Mesendoderm (in vitro differentiated cells): ENCODE results near the gene MIAT.

Experiments used
- DNase-seq: peaks from one replicate; pipeline ENCODE4 v3.0.0; 2013
- H2AK5ac ChIP-seq: 2 replicates; pipeline ENCODE4 v1.6.1; 2013; ENCODE audit warnings: low read length, inconsistent platforms
- H2BK120ac ChIP-seq: 2 replicates; pipeline ENCODE4 v1.6.1; 2013; ENCODE audit warnings: low read depth, mild to moderate bottlenecking, low read length, moderate library complexity, mixed read lengths
- H2BK15ac ChIP-seq: replicated peaks from 2 replicates; pipeline ENCODE4 v1.6.1; 2013; ENCODE audit warnings: low read depth, mild to moderate bottlenecking, moderate library complexity
- H2BK5ac ChIP-seq: 2 replicates; pipeline ENCODE4 v1.6.1; 2013; ENCODE audit warnings: low read length, inconsistent platforms
- H3K18ac ChIP-seq: 2 replicates; pipeline ENCODE4 v1.6.1; 2013; ENCODE audit warnings: mild to moderate bottlenecking, low read length, mixed read lengths
- H3K23ac ChIP-seq: one replicate; pipeline ENCODE4 v1.6.1; 2013; ENCODE audit warnings: low read length
- H3K27ac ChIP-seq: 2 replicates; pipeline ENCODE4 v1.5.1; 2013; ENCODE audit warnings: low read depth, mild to moderate bottlenecking, inconsistent platforms, low read length, moderate library complexity
- H3K27me3 ChIP-seq: 2 replicates; pipeline ENCODE4 v1.6.1; 2013; ENCODE audit warnings: low read length, control low read depth, mild to moderate bottlenecking, inconsistent platforms; ENCODE audit not compliant: insufficient read depth, poor library complexity
- H3K36me3 ChIP-seq: 2 replicates; pipeline ENCODE4 v1.6.1; 2013; ENCODE audit warnings: low read length, inconsistent platforms; ENCODE audit not compliant: control insufficient read depth, insufficient read depth
- H3K4ac ChIP-seq: one replicate; pipeline ENCODE4 v1.6.1; 2013; ENCODE audit warnings: low read depth, mild to moderate bottlenecking, low read length, moderate library complexity
- H3K4me1 ChIP-seq: 2 replicates; pipeline ENCODE4 v1.6.1; 2013; ENCODE audit warnings: low read depth, low read length, inconsistent platforms; ENCODE audit not compliant: control insufficient read depth
- H3K4me2 ChIP-seq: 2 replicates; pipeline ENCODE4 v1.6.1; 2013; ENCODE audit warnings: low read length
- H3K4me3 ChIP-seq: 2 replicates; pipeline ENCODE4 v1.5.1; 2013; ENCODE audit warnings: mild to moderate bottlenecking, low read length
- H3K56ac ChIP-seq: one replicate; pipeline ENCODE4 v1.6.1; 2013; ENCODE audit warnings: low read length
- H3K79me1 ChIP-seq: 2 replicates; pipeline ENCODE4 v1.6.1; 2013; ENCODE audit warnings: low read length, inconsistent platforms
- H3K79me2 ChIP-seq: 2 replicates; pipeline ENCODE4 v1.6.1; 2013; ENCODE audit warnings: mild to moderate bottlenecking, low read length; ENCODE audit not compliant: control insufficient read depth, insufficient read depth
- H3K9ac ChIP-seq: 2 replicates; pipeline ENCODE4 v1.6.1; 2013; ENCODE audit warnings: low read length, inconsistent platforms
- H4K5ac ChIP-seq: one replicate; pipeline ENCODE4 v1.6.1; 2013; ENCODE audit warnings: low read length
- H4K8ac ChIP-seq: one replicate; pipeline ENCODE4 v1.6.1; 2013; ENCODE audit warnings: low read depth, mild to moderate bottlenecking, control low read depth, low read length, moderate library complexity
- WGBS: extraction: QIAGEN DNeasy Blood & Tissue Kit; methylation state at CpG from one replicate; pipeline ENCODE4 v1.1.7; 2013; ENCODE audit warnings: low lambda C conversion rate, missing lambda C conversion rate; ENCODE audit not compliant: insufficient coverage; ENCODE audit errors: extremely low coverage; 5-methylcytosine and 5-hydroxymethylcytosine counted together

MIAT gene

DNA sequence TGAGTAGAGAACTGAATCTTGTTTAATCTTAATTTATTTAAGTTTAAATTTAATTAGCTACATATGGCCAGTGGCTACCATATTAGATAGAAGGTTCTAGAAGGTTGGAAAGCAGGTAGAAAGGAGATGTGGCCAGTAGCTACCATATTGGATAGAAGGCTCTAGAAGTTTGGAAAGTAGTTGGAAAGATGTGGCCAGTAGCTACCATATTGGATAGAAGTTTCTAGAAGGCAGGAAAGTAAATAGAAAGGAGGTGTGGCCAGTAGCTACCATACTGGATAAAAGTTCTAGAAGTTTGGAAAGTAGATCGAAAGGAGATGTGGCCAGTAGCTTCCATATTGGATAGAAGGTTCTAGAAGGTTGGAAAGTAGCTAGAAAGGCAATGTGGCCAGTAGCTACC lies 33.4 kb upstream of the MIAT start:
- H3K4me2 ChIP-seq, result no peak overlapping the region
- H2BK120ac ChIP-seq, result no peak overlapping the region
- no CpG with 5 or more reads among the region's 1 CpG for WGBS

DNA sequence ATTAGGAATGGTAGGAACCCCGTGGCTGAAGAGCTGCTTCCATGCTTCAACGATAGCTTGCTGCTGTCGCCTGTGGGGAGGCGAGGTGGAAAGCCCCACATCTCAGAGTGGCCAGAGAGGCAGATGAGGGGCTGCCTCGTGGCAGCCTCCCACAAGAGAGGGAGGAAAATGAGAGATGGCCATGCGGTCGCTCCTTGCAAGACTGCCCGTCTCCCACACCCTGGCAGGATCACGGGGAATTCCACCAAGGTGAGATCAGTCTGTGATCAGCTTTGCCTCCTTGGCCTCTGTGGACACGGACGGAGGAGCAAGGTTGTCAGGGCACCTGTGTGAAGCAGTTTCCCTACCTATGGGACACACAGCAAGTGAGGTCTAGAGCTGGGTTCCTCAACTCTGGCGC lies 32.6 kb upstream of the MIAT start:
- Histone ChIP-seq H2BK120ac (no peak overlapping the region), H3K18ac (no peak overlapping the region), H3K27me3 (no peaks in the 10 kb centered on the region), H3K4me1 (no peaks in the 10 kb centered on the region), H3K4me2 (no peak overlapping the region), H3K4me3 (no peak overlapping the region), H3K56ac (peak overlapping the region; percentile 56), H2BK15ac (no peak overlapping the region), H2AK5ac (peak overlapping the region; percentile 8), H3K23ac (no peak overlapping the region), H3K27ac (no peak overlapping the region), H3K79me2 (no peaks in the 10 kb centered on the region), H4K8ac (no peak overlapping the region), H2BK5ac (no peak overlapping the region), H3K4ac (no peak overlapping the region), H3K79me1 (no peaks in the 10 kb centered on the region), H3K9ac (no peak overlapping the region), H3K36me3 (no peaks in the 10 kb centered on the region), H4K5ac (no peak overlapping the region)
- WGBS, result no CpG with 5 or more reads among the region's 12 CpGs
- DNase-seq, result no peak

More for the DNA sequence above, 33.4 kb upstream of the MIAT start:
- H3K27me3 ChIP-seq, result no peaks in the 10 kb centered on the region
- no peak overlapping the region for H2BK15ac ChIP-seq
- no peaks in the 10 kb centered on the region for H3K79me2 ChIP-seq
- no peak overlapping the region for H2AK5ac ChIP-seq
- H4K5ac ChIP-seq, result no peak overlapping the region
- no peak overlapping the region for H3K27ac ChIP-seq
- no peak overlapping the region for H3K56ac ChIP-seq
- H2BK5ac ChIP-seq, result no peak overlapping the region
- no peaks in the 10 kb centered on the region for H3K36me3 ChIP-seq
- H4K8ac ChIP-seq, result no peak overlapping the region
- no peak overlapping the region for H3K4ac ChIP-seq
- no peak for DNase-seq
- no peak overlapping the region for H3K18ac ChIP-seq
- H3K79me1 ChIP-seq, result no peaks in the 10 kb centered on the region
- no peak overlapping the region for H3K23ac ChIP-seq
- H3K4me1 ChIP-seq, result no peaks in the 10 kb centered on the region
- H3K4me3 ChIP-seq, result no peak overlapping the region
- no peak overlapping the region for H3K9ac ChIP-seq

DNA sequence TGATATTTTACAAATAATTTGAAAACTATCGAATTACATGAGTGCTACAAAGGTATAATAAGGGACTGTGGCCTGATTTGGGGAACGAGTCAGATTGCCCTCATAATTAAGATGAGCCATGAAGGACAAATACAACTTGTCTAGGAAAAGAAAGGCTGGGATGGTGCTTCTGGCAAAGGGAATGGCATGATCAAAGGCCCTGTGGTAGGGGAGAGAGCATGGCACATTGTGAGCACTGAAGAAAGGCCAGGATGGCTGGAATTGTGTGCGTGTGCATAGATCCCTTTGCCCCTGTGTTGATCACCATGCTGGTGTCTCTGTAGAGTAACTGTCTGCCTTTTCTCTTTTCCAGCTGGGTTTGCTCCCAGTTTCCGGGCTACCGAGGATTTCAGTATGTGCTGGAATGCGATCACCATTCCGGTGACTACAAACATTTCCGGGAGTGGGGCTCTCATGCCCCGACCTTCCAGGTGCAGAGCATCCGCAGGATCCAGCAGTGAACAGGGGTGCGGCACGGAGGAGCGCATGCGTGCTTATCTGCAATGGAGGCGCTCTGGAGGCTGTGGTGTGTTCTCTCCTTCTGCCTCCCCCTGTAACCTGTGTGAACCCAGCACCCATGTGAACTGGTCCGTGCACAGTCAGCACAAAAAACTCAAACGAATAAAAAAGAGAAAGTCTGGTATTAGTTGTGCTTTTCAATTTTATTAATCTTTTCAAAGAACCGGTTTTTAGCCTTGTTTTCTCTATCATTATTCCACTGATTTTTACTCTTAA lies 27.2 kb upstream of the MIAT start:
- Histone ChIP-seq H3K79me1 (no peaks in the 10 kb centered on the region), H3K4ac (no peak overlapping the region), H2BK15ac (no peak overlapping the region), H3K9ac (no peak overlapping the region), H3K27me3 (no peaks in the 10 kb centered on the region), H3K56ac (peak overlapping the region; percentile 53), H4K8ac (no peak overlapping the region), H2BK5ac (peak overlapping the region; percentile 36), H3K4me3 (no peak overlapping the region), H3K27ac (no peak overlapping the region), H2AK5ac (peak overlapping the region; percentile 65), H3K4me2 (no peak overlapping the region), H3K79me2 (no peaks in the 10 kb centered on the region), H3K4me1 (peaks cover 6% of the 10 kb centered on the region), H3K23ac (no peak overlapping the region), H4K5ac (no peak overlapping the region), H2BK120ac (no peak overlapping the region), H3K18ac (no peak overlapping the region), H3K36me3 (no peaks in the 10 kb centered on the region)
- WGBS, result no CpG with 5 or more reads among the region's 18 CpGs
- no peak for DNase-seq

DNA sequence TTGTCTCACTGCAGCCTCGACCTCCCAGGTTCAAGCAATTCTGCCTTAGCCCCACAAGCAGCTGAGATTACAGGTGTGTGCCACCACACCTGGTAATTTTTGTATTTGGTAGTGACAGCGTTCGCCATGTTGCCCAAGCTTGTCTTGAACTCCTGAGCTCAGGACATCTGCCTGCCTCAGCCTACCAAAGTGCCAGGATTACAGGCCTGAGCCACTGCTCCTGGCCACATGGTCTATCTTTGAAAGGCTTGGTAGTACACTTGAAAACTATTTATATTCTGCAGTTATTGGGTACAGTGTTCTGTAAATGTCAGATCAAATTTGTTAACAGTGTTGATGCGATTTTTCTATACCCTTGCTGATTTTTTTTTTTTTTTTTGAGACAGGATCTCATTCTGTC lies 26.1 kb upstream of the MIAT start:
- Histone ChIP-seq H4K8ac (no peak overlapping the region), H3K4me3 (no peak overlapping the region), H2AK5ac (peak overlapping the region; percentile 75), H3K27ac (no peak overlapping the region), H3K56ac (peak overlapping the region; percentile 80), H3K18ac (no peak overlapping the region), H4K5ac (no peak overlapping the region), H2BK120ac (no peak overlapping the region), H3K27me3 (no peaks in the 10 kb centered on the region), H3K79me1 (no peaks in the 10 kb centered on the region), H2BK5ac (peak overlapping the region; percentile 17), H3K4ac (peak overlapping the region; percentile 1), H3K23ac (no peak overlapping the region), H3K9ac (peak overlapping the region; percentile 4), H3K79me2 (no peaks in the 10 kb centered on the region), H3K36me3 (no peaks in the 10 kb centered on the region), H3K4me1 (peaks cover 6% of the 10 kb centered on the region), H2BK15ac (no peak overlapping the region), H3K4me2 (no peak overlapping the region)
- WGBS, result no CpG with 5 or more reads among the region's 4 CpGs
- DNase-seq, result no peak

DNA sequence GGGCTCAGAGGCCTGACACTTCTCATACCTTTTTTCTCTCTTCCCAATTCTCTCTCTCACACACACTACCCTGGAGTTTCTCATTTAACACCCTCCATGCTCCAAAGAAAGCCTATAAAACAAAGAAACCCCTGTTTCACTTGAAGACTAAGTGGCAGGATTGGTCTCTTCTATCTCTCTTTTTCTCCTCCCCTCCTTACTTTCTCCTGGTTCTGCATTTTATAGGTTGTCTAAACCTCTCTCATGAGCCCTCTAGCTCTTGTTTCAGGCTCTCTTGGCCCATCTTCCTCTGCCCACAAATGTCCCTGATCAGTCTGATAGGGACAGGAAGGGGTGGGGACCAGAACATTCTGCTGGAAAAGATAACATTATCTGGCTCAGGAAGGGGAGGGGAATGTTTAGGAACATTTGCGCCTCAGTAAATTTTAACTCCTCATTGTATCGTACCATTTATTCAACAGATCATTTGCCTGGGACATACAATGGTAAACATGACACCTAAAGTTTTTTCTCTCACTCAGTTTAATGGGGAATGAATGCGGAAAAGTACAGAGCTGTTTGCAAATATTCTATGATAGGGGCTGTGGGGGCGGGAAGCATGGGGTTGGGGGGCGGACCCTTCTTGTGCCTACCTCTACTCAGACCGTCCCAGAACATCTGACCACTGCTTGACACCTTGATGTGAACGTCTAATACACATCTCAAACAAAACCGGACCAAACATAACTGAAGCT lies 24.8 kb upstream of the MIAT start:
- Histone ChIP-seq H3K56ac (peak overlapping the region; percentile 91), H2BK15ac (no peak overlapping the region), H3K27me3 (no peaks in the 10 kb centered on the region), H3K79me1 (no peaks in the 10 kb centered on the region), H3K27ac (peak overlapping the region; percentile 85), H3K4ac (peak overlapping the region; percentile 79), H4K8ac (no peak overlapping the region), H3K36me3 (no peaks in the 10 kb centered on the region), H3K4me2 (no peak overlapping the region), H3K9ac (peak overlapping the region; percentile 36), H3K4me3 (no peak overlapping the region), H2BK5ac (peak overlapping the region; percentile 99), H3K79me2 (no peaks in the 10 kb centered on the region), H4K5ac (peak overlapping the region; percentile 68), H3K18ac (peak overlapping the region; percentile 20), H3K4me1 (peaks cover 6% of the 10 kb centered on the region), H2BK120ac (peak overlapping the region; percentile 35), H2AK5ac (no peak overlapping the region), H3K23ac (no peak overlapping the region)
- no CpG with 5 or more reads among the region's 8 CpGs for WGBS
- DNase-seq, result peak; percentile 94
